ENCODE results near the gene C13orf46. TPM values are rescaled to one million over a fixed set of nuclear protein-coding genes. Genes with fewer than 3 reads are reported as not detected.
A peak's percentile ranks its signal among the peaks of the same experiment; 100 is the strongest.
"Not testable (repeated sequence)": the region's sequence is repeated elsewhere in the genome, so short reads cannot be mapped to it uniquely, and the experiment has no call there.

C13orf46 gene
- total RNA-seq, 1 donor from 2014 or later: 0.54 TPM

GRCh38 chr13:113991191-113991669 lies 17.4 kb upstream of the C13orf46 start:
- H3K36me3 Mint-ChIP-seq: no peaks in the 10 kb centered on the region
- no peak overlapping the region for H3K27ac Mint-ChIP-seq
- no peak for DNase-seq (ENCODE audit: low spot score in 2 of 2, unreplicated experiment in 2 of 2)
- no peaks in the 10 kb centered on the region for H3K27me3 Mint-ChIP-seq (ENCODE audit: low read depth)
- peaks cover 8% of the 10 kb centered on the region for H3K9me3 Mint-ChIP-seq
- no peaks in the 10 kb centered on the region for H3K4me1 Mint-ChIP-seq
- H3K4me3 Mint-ChIP-seq: no peak overlapping the region
- no peak for TF ChIP-seq CTCF (IDR thresholded peaks at IDR 0.05; ENCODE audit: unreplicated experiment)

- Mint-ChIP-seq H3K27me3 (ENCODE audit: low read depth) (no peaks in the 10 kb centered on the region), H3K9me3 (peaks cover 8% of the 10 kb centered on the region), H3K27ac (no peak overlapping the region), H3K4me3 (no peak overlapping the region), H3K4me1 (no peaks in the 10 kb centered on the region), H3K36me3 (no peaks in the 10 kb centered on the region)
- peak in 1 of 2 experiments; percentile 9 for DNase-seq (ENCODE audit: low spot score in 2 of 2, unreplicated experiment in 2 of 2)
- TF ChIP-seq CTCF (IDR thresholded peaks at IDR 0.05; ENCODE audit: unreplicated experiment): no peak
Observed at GRCh38 chr13:113990321-113990837, 16.5 kb upstream of the C13orf46 start.

- no peak overlapping the region for H3K4me3 Mint-ChIP-seq
- H3K4me1 Mint-ChIP-seq: no peaks in the 10 kb centered on the region
- H3K27me3 Mint-ChIP-seq (ENCODE audit: low read depth): no peaks in the 10 kb centered on the region
- no peak for TF ChIP-seq CTCF (IDR thresholded peaks at IDR 0.05; ENCODE audit: unreplicated experiment)
- peaks cover 8% of the 10 kb centered on the region for H3K9me3 Mint-ChIP-seq
- peak in 1 of 2 experiments; percentile 8 for DNase-seq (ENCODE audit: low spot score in 2 of 2, unreplicated experiment in 2 of 2)
- H3K27ac Mint-ChIP-seq: no peak overlapping the region
- H3K36me3 Mint-ChIP-seq: no peaks in the 10 kb centered on the region
Observed at GRCh38 chr13:113989585-113990300, 15.9 kb upstream of the C13orf46 start.

GRCh38 chr13:113988859-113989258 lies 15.0 kb upstream of the C13orf46 start:
- DNase-seq (ENCODE audit: low spot score in 2 of 2, unreplicated experiment in 2 of 2); H3K27me3 Mint-ChIP-seq (ENCODE audit: low read depth): not testable (repeated sequence)

GRCh38 chr13:113982296-113982661 lies 8.4 kb upstream of the C13orf46 start:
- TF ChIP-seq CTCF (IDR thresholded peaks at IDR 0.05; ENCODE audit: unreplicated experiment): no peak
- peak in 1 of 2 experiments; percentile 12 for DNase-seq (ENCODE audit: low spot score in 2 of 2, unreplicated experiment in 2 of 2)
- no peaks in the 10 kb centered on the region for H3K27me3 Mint-ChIP-seq (ENCODE audit: low read depth)
- H3K4me1 Mint-ChIP-seq: peaks cover 4% of the 10 kb centered on the region
- H3K9me3 Mint-ChIP-seq: no peaks in the 10 kb centered on the region
- H3K36me3 Mint-ChIP-seq: peaks cover 2% of the 10 kb centered on the region
- H3K27ac Mint-ChIP-seq: no peak overlapping the region
- H3K4me3 Mint-ChIP-seq: no peak overlapping the region

More at GRCh38 chr13:113988859-113989258, 15.0 kb upstream of the C13orf46 start:
- H3K4me3 Mint-ChIP-seq, H3K36me3 Mint-ChIP-seq, H3K4me1 Mint-ChIP-seq, H3K27ac Mint-ChIP-seq, H3K9me3 Mint-ChIP-seq: not testable (repeated sequence)

- H3K4me1 Mint-ChIP-seq: peaks cover 9% of the 10 kb centered on the region
- no peak overlapping the region for H3K4me3 Mint-ChIP-seq
- TF ChIP-seq CTCF (IDR thresholded peaks at IDR 0.05; ENCODE audit: unreplicated experiment): no peak
- H3K9me3 Mint-ChIP-seq: no peaks in the 10 kb centered on the region
- DNase-seq (ENCODE audit: low spot score in 2 of 2, unreplicated experiment in 2 of 2): peak in 1 of 2 experiments; percentile 16
- no peaks in the 10 kb centered on the region for H3K27me3 Mint-ChIP-seq (ENCODE audit: low read depth)
- no peak overlapping the region for H3K27ac Mint-ChIP-seq
- peaks cover 2% of the 10 kb centered on the region for H3K36me3 Mint-ChIP-seq
Observed at GRCh38 chr13:113981611-113982295, 7.9 kb upstream of the C13orf46 start.

Data from mesothelial cell of epicardium (in vitro differentiated cells).